GM18511 (cell line): ENCODE results near the gene KRTAP3-2.

Source experiments
- ATAC-seq: cut with Tn5 transposase; IDR thresholded peaks from one replicate; pipeline ENCODE4 v1.9.1; 2021; ENCODE audit warnings: mild to moderate bottlenecking, moderate library complexity; ENCODE audit not compliant: unreplicated experiment

KRTAP3-2 gene

GRCh38 chr17:41012326-41013120 is 12.8 kb upstream of the KRTAP3-2 start:
- ATAC-seq, result no peak

DNA sequence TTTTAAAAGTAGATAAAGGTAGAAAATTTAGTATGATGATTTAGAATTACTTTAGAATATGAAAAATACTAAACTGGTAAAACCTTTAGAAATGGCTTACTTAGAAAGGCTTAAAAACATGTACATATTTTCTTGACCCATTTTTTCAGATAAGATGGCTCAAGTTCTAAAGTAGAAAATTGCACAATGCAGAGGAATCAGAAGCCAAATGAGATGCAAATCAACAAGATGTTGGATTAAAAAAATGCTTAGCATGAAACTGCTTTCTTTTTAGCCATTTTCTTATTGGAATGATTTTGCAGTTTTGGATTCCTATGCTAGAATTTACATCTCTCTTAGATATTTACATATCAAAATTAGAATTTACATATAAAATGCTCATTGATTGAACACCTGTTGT is 10.7 kb upstream of the KRTAP3-2 start:
- no peak for ATAC-seq

DNA sequence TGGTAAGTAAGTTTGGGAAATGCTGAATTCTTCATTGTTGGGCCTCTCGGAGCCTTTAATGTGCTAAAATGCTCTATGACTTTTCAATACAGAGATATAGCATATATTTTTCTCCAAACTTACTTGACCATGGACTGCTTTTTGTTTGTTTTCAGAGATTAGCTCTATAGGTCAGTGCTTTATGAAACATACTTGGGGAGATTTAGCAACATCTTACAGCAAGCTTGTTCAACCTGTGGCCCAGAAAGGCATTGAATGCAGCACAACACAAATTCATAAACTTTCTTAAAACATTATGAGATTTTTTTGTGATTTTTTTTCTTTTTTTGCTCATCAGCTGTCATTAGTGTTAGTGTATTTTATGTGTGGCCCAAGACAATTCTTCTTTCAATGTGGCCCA is 10.2 kb upstream of the KRTAP3-2 start:
- ATAC-seq, result no peak

GRCh38 chr17:41009301-41009760 is 9.6 kb upstream of the KRTAP3-2 start:
- no peak for ATAC-seq

- no peak for ATAC-seq
These were observed 9.1 kb upstream of the KRTAP3-2 start, which contains the start of gene KRTAP3-1 for GRCh38 chr17:41008811-41009210. Gene KRTAP3-1 (minus strand): TSS chr17:41009128. CDS start chr17:41009074, 54 bp downstream.

DNA sequence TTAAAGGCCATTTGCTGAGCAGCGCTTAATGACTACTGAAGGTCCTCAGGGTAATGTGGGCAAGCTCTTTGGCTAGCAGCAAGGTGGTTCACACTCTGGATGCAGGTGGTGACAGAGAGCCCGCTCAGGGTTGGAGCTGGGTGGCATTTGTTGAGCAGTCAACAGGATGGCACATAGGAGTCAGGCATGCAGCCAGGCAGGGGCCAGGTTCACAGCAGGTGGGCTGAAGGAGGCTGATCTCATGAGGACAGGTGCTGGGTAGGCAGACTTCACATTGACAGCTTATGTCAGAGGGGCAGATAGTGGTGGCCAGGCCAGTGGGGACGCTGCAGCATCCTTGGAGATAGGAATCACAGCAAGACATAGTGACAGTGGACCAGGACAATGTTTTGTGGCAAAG is 4.7 kb upstream of the KRTAP3-2 start:
- ATAC-seq, result no peak

- no peak for ATAC-seq
These were observed 4.2 kb upstream of the KRTAP3-2 start for GRCh38 chr17:41003926-41004325.

GRCh38 chr17:41002814-41003213 is 3.1 kb upstream of the KRTAP3-2 start:
- no peak for ATAC-seq

- no peak for ATAC-seq
These were observed 2.1 kb upstream of the KRTAP3-2 start for GRCh38 chr17:41001795-41002194.

DNA sequence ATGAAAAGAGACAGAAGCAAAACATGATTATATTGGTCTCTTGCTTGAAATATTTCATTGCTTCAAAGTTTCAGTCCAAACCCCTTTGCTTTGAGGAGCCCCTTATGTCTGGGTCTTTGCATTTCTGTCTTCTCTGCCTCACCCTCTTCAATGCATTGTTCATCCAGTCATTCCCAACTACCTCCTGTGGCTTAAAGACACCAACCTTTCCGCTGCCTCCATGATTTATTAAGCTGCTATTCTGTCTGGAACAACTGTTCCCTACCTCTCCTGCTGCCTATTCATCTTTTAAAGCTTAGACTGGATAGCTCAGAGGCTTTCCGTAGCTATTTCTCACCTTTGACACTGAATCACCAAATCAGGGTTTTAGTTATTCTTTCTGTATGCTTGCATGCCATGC is 2.3 kb downstream of the KRTAP3-2 start:
- no peak for ATAC-seq

DNA sequence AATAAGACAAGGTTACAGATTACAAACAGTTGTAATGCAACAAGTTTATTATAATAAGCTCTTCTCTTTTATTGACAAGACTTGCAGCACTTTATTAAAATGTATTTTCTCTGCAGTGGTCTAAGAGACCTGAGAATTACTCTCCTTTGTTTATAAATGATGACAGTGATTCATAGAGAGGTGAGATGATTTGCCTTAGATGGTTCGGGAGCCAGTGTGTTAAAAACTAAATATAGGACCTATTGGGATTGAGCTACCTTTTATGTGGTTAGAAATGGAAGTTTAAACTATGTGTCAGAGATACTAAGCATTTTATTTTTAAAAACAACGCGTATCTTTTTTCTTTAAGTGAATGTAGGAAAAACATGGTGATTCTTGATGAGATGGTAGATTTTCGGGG is 2.9 kb downstream of the KRTAP3-2 start:
- no peak for ATAC-seq

GRCh38 chr17:40995116-40995515 is 4.6 kb downstream of the KRTAP3-2 start:
- ATAC-seq, result no peak

DNA sequence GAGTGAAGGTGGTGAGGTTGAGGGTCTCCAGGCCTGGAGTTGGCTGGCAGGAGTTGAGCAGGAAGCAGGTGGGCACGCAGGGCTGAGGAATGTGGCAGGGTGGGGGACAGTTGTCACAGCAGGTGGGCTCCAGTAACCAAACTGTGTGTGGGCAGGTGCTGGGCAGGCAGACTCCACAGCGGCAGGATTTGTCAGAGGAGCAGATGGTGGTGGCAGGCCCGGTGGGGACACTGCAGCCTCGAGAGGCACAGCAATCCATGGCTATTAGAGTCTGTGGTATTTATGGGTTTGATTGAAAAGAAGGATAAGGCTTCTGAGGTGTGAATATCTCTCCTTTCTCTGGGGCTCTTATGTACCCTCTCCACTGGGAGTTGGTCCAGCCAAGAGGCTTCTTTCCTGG is 5.9 kb downstream of the KRTAP3-2 start, which contains the start of gene KRTAP3-3:
TSS of gene KRTAP3-3 (minus strand) at position 326 of the 400 bp plus-strand sequence. CDS start at position 259, 67 bp downstream.
- no peak for ATAC-seq

DNA sequence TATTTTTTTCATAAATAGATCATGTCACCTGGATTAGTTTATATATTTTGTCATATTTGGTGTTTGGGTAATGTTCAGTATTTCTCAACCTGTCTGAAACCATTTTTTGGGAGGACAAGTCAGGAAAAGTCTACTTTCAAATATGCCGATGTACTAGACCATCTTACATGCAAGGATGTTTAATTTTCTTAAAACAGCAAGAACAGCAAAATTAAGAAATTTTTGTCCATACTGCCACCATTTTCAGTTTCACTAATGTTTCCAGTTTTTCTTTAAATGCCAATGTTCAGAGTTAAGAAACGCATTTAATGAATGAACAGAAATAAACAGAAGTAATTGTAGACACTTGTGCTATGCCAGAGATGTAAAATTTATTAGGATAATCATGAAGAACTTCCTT is 6.6 kb downstream of the KRTAP3-2 start:
- ATAC-seq, result no peak

DNA sequence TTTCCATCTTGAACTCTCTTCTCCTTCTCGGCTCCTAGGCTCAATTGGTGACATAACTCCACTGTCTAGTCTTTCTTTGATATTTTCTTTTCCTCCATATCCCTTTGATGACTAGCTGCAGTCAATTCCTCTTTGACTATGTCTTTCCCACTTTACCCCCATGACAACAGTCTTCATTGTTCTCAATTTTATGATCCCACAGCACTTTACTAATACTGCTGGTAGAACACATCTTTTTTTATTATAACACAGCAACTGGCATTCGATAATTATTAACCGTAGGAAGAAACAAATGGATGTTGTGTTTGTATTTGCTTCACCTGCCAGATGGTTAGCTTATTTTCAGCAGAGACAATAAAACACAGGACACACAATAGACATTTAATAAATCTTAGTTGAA is 7.0 kb downstream of the KRTAP3-2 start:
- ATAC-seq, result no peak

DNA sequence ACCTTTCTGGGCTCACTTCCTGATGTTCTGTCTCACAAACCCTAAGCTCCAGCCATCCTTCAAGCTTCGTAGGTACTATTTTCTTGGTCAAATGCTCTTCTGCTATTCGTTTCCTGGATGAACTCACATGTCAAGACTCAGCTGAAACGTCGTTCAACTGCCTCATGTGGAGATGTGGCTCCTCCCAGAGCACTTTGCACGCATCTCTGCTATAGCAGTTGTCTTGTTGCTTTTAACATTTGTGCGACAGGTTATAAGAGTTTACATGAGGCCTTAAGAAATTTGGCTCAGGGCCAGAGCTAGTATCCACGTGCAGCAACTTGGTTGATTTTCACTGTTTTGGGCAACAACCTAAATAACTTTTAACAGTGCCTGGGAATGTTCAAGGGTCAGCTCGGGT is 12.8 kb downstream of the KRTAP3-2 start:
- no peak for ATAC-seq

GRCh38 chr17:40984226-40984625 is 15.5 kb downstream of the KRTAP3-2 start, which contains the start of gene KRT40:
Gene KRT40 (minus strand): TSS chr17:40984326. CDS start chr17:40984273, 53 bp downstream.
- no peak for ATAC-seq

GRCh38 chr17:40981115-40981514 is 18.6 kb downstream of the KRTAP3-2 start:
- ATAC-seq, result no peak

- ATAC-seq, result no peak
These were observed 19.1 kb downstream of the KRTAP3-2 start for GRCh38 chr17:40980596-40980995.

DNA sequence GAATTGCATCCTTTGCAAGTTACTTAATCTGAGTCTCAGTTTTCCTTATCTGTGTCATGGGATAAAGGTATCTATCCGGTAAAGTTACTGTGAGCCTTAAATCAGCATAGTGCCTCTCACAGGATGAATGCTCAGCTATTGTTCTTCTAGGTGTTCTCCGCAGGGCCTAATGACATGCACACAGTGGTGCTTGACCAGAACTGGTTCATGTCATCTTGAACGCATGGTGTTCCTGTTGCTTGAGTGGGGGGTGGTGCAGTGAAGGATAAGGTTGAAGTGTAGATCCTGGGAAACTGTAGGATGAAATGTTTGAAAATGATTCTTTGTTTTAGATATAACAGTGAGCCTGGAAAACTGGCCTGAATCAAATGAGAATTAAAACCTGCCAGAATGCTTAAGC is 19.6 kb downstream of the KRTAP3-2 start:
- no peak for ATAC-seq

DNA sequence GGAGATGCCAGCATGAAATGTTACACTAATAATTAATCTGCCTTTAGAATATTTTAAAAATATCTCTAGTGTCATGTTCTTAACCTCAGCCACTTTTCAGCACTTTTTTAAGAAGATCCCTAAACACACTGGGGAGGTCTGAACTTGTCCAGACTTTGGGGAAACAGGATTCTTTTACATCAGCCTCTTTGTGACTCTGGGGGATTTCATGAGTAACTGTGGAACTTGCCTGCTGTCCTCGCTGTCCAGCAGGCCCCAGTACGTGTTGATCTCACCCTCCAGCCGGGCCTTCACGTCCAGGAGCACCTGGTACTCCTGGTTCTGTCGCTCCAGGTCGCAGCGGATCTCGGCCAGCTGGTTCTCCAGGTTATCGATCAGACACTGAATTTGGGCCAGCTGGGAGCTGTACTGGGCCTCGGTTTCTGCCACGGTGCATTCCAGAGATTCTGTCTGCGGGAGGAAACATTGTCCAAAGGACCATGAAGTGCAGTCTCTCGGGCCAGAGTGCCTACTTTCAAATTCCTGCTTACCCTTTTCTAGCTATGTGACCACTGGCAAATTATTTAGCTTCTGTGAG is 21.0 kb downstream of the KRTAP3-2 start:
- no peak for ATAC-seq

DNA sequence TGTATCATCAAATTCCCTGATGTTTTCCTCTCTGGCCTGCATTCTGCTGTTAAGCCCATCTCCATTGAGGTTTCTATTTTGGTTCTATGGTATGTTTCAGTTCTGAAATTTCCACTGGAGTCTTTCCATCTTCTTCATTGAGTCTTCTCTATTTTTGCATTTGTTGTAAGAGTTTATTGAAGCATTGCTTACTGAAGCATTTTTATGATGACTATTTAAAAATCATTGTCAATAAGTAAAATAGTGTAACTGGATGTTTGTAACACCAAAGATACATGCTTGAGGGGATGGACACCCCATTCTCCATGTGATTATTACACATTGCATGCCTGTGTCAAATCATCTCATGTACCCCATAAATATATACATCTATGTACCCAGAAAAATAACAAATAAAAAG is 24.2 kb downstream of the KRTAP3-2 start:
- no peak for ATAC-seq
